GM12878 (cell line): ENCODE results near the gene LRRC51.

Experiments
- ATF2 ChIP-seq: IDR thresholded peaks from 2 replicates; pipeline ENCODE4 v1.6.1; 2012; ENCODE audit warnings: low read length, inconsistent platforms
- BCL11A ChIP-seq: IDR thresholded peaks from 2 replicates; pipeline ENCODE4 v1.6.1; 2011; ENCODE audit warnings: low read depth, low read length
- CTCF ChIP-seq, 3 experiments: IDR thresholded peaks in 2 of 3; conservative IDR thresholded peaks in 1 of 3; 2 replicates each; pipeline ENCODE4 v1.5.1; 2011; ENCODE audit warnings: low read depth in 3 of 3, low read length in 3 of 3, mild to moderate bottlenecking in 3 of 3, control low read depth in 2 of 3, moderate library complexity in 2 of 3, inconsistent platforms in 1 of 3, mixed read lengths in 1 of 3; ENCODE audit not compliant: control insufficient read depth in 2 of 3, insufficient read depth in 1 of 3; ENCODE audit errors: extremely low read depth in 1 of 3
- EZH2 ChIP-seq: IDR thresholded peaks from 2 replicates; pipeline ENCODE4 v1.6.1; 2012; ENCODE audit warnings: low read depth, mild to moderate bottlenecking, control low read depth, inconsistent platforms, low read length, borderline replicate concordance; ENCODE audit not compliant: control insufficient read depth
- POLR2A ChIP-seq: IDR thresholded peaks from 2 replicates; pipeline ENCODE4 v1.6.1; 2011; ENCODE audit warnings: low read depth, mild to moderate bottlenecking, low read length
- USF1 ChIP-seq: IDR thresholded peaks from 2 replicates; pipeline ENCODE4 v1.6.1; 2011; ENCODE audit warnings: borderline replicate concordance, low read depth, mild to moderate bottlenecking, moderate library complexity, mixed read lengths, low read length; ENCODE audit not compliant: insufficient read depth; ENCODE audit errors: extremely low read length
- YBX1 ChIP-seq: fragments of 450-650 bp; IDR thresholded peaks from 2 replicates; pipeline ENCODE4 v1.6.1; 2016; ENCODE audit warnings: antibody characterized with exemption

- TF ChIP-seq CTCF (IDR thresholded peaks at IDR 0.05 in 2 of 3, conservative IDR thresholded peaks at IDR 0.05 in 1 of 3; ENCODE audit: control insufficient read depth in 2 of 3, extremely low read depth in 1 of 3, insufficient read depth in 1 of 3, low read depth in 3 of 3, low read length in 3 of 3) = no peak
- TF ChIP-seq EZH2 = no peak
- TF ChIP-seq BCL11A = no peak
- TF ChIP-seq YBX1 = no peak
- TF ChIP-seq ATF2 = no peak
- TF ChIP-seq USF1 = no peak
- TF ChIP-seq POLR2A = no peak
Observed at GRCh38 chr11:72039856-72040401, 40.7 kb upstream of the LRRC51 start.
